Neural cell (in vitro differentiated cells): ENCODE results near the gene ADAMTS19.

Experiments used
- CTCF ChIP-seq: fragments of 450-650 bp; IDR thresholded peaks from 2 replicates; pipeline ENCODE4 v1.5.1; 2014; ENCODE audit warnings: antibody characterized with exemption, mild to moderate bottlenecking, moderate library complexity; ENCODE audit not compliant: poor library complexity, severe bottlenecking
- EP300 ChIP-seq: fragments of 450-650 bp; conservative IDR thresholded peaks from 2 replicates; pipeline ENCODE4 v1.6.1; 2014; ENCODE audit warnings: antibody characterized with exemption, mild to moderate bottlenecking, moderate library complexity; ENCODE audit not compliant: poor library complexity, severe bottlenecking
- EZH2 ChIP-seq: fragments of 200-600, 300-800 bp; shearing (Covaris generic), sonication (generic); IDR thresholded peaks from 2 replicates; pipeline ENCODE4 v1.6.1; 2014; ENCODE audit warnings: antibody characterized with exemption, low read length, borderline replicate concordance, mild to moderate bottlenecking; ENCODE audit not compliant: insufficient read depth, poor library complexity, severe bottlenecking
- MXI1 ChIP-seq: fragments of 450-650 bp; conservative IDR thresholded peaks from 2 replicates; pipeline ENCODE4 v1.6.1; 2014; ENCODE audit warnings: antibody characterized with exemption, mild to moderate bottlenecking; ENCODE audit not compliant: poor library complexity, severe bottlenecking
- POLR2AphosphoS5 ChIP-seq: IDR thresholded peaks from 2 replicates; pipeline ENCODE4 v1.6.1; 2012

- no peak for TF ChIP-seq POLR2AphosphoS5
- no peak for TF ChIP-seq EP300
- TF ChIP-seq CTCF, result no peak
- TF ChIP-seq EZH2, result no peak
- no peak for TF ChIP-seq MXI1
Measured at GRCh38 chr5:129509363-129509975, 49.4 kb downstream of the ADAMTS19 start.
